Measurements from ENCODE around the gene SFXN2.

DNA sequence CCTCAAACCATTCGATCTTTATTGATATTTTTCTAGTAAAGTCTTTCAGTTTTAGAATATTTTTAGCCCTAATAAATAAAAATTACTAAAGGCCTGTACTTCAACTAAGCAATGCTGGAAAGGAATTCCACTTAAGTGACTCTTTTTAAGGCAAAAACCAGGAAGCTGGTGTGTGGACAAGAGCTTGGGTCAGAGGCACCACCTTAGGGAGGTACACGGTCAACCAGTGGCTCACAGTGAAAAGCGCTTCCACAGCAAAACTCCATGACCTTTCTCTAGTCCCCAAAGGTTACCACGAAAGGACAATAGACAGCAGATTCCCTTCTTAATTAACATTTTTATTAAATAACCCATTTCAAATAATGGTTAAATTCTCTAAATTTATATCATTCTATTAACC lies 31.5 kb upstream of the SFXN2 start:
- TF ChIP-seq, protein P1, sequence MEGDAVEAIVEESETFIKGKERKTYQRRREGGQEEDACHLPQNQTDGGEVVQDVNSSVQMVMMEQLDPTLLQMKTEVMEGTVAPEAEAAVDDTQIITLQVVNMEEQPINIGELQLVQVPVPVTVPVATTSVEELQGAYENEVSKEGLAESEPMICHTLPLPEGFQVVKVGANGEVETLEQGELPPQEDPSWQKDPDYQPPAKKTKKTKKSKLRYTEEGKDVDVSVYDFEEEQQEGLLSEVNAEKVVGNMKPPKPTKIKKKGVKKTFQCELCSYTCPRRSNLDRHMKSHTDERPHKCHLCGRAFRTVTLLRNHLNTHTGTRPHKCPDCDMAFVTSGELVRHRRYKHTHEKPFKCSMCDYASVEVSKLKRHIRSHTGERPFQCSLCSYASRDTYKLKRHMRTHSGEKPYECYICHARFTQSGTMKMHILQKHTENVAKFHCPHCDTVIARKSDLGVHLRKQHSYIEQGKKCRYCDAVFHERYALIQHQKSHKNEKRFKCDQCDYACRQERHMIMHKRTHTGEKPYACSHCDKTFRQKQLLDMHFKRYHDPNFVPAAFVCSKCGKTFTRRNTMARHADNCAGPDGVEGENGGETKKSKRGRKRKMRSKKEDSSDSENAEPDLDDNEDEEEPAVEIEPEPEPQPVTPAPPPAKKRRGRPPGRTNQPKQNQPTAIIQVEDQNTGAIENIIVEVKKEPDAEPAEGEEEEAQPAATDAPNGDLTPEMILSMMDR (IDR thresholded peaks at IDR 0.05 in 4 of 5, conservative IDR thresholded peaks at IDR 0.05 in 1 of 5), result no peak
- TF ChIP-seq POLR2A (IDR thresholded peaks at IDR 0.05), result no peak

Measured in gastrocnemius medialis (tissue), 4 donors.